Subcutaneous abdominal adipose tissue (tissue), 5 donors: ENCODE results near the gene CCDC24.

Experiments used
- H3K27ac ChIP-seq: one replicate; pipeline ENCODE4 v1.7.0; 2013; ENCODE audit warnings: low read depth, mild to moderate bottlenecking, inconsistent platforms, low read length, moderate library complexity
- H3K27me3 ChIP-seq, 5 donors: one replicate each; pipeline ENCODE4 v1.7.0; 2013; ENCODE audit warnings: low read length in 5 of 5, inconsistent platforms in 1 of 5; ENCODE audit not compliant: control insufficient read depth in 5 of 5, insufficient read depth in 4 of 5
- H3K36me3 ChIP-seq, 5 donors: one replicate each; pipeline ENCODE4 v1.7.0; 2013; ENCODE audit warnings: low read length in 5 of 5; ENCODE audit not compliant: control insufficient read depth in 5 of 5, insufficient read depth in 5 of 5
- H3K4me1 ChIP-seq, 5 donors: one replicate each; pipeline ENCODE4 v1.7.0; 2013; ENCODE audit warnings: low read length in 5 of 5, mild to moderate bottlenecking in 3 of 5, moderate library complexity in 1 of 5; ENCODE audit not compliant: control insufficient read depth in 5 of 5, insufficient read depth in 5 of 5
- H3K4me3 ChIP-seq, 5 donors: one replicate each; pipeline ENCODE4 v1.7.0; 2013; ENCODE audit warnings: low read length in 5 of 5, low read depth in 1 of 5
- H3K9ac ChIP-seq, 5 donors: one replicate each; pipeline ENCODE4 v1.7.0; 2013; ENCODE audit warnings: low read length in 5 of 5, mild to moderate bottlenecking in 4 of 5, moderate library complexity in 3 of 5
- H3K9me3 ChIP-seq, 5 donors: one replicate each; pipeline ENCODE4 v1.7.0; 2013; ENCODE audit warnings: low read length in 5 of 5; ENCODE audit not compliant: control insufficient read depth in 5 of 5
- donor health status: healthy.
- donor health status: healthy.
- donor health status: healthy.
- donor health status: healthy.
- donor health status: healthy.

CCDC24 gene

GRCh38 chr1:43962324-43962723 is 29.1 kb upstream of the CCDC24 start:
- Histone ChIP-seq H3K36me3 (peaks cover 0 to 94% (median 78%) of the 10 kb centered on the region in 5 donors), H3K27me3 (no peaks in the 10 kb centered on the region), H3K9me3 (no peaks in the 10 kb centered on the region), H3K27ac (no peak overlapping the region), H3K4me1 (no peaks in the 10 kb centered on the region), H3K4me3 (no peak overlapping the region), H3K9ac (no peak overlapping the region)

GRCh38 chr1:43963006-43963405 is 28.4 kb upstream of the CCDC24 start:
- Histone ChIP-seq H3K27ac (no peak overlapping the region), H3K27me3 (no peaks in the 10 kb centered on the region), H3K4me1 (no peaks in the 10 kb centered on the region), H3K9ac (no peak overlapping the region), H3K9me3 (no peaks in the 10 kb centered on the region), H3K4me3 (no peak overlapping the region), H3K36me3 (peaks cover 0 to 93% (median 76%) of the 10 kb centered on the region in 5 donors)

- H3K4me3 ChIP-seq, result no peak overlapping the region
- H3K36me3 ChIP-seq, result peaks cover 0 to 85% (median 67%) of the 10 kb centered on the region in 5 donors
- H3K27me3 ChIP-seq, result no peaks in the 10 kb centered on the region
- no peak overlapping the region for H3K9ac ChIP-seq
- H3K4me1 ChIP-seq, result no peaks in the 10 kb centered on the region
- H3K27ac ChIP-seq, result no peak overlapping the region
- H3K9me3 ChIP-seq, result no peaks in the 10 kb centered on the region
Observed at GRCh38 chr1:43963890-43964289, 27.5 kb upstream of the CCDC24 start.

GRCh38 chr1:43965316-43965715 is 26.1 kb upstream of the CCDC24 start:
- Histone ChIP-seq H3K27ac (no peak overlapping the region), H3K4me3 (no peak overlapping the region), H3K4me1 (peaks cover under 1 to 9% (median 9%) of the 10 kb centered on the region in 5 donors), H3K36me3 (peaks cover 0 to 70% (median 54%) of the 10 kb centered on the region in 5 donors), H3K9ac (no peak overlapping the region), H3K27me3 (no peaks in the 10 kb centered on the region), H3K9me3 (no peaks in the 10 kb centered on the region)

- peaks cover 0 to 56% (median 31%) of the 10 kb centered on the region in 5 donors for H3K36me3 ChIP-seq
- H3K27ac ChIP-seq, result no peak overlapping the region
- H3K9me3 ChIP-seq, result no peaks in the 10 kb centered on the region
- no peak overlapping the region for H3K4me3 ChIP-seq
- peaks cover 2 to 20% (median 16%) of the 10 kb centered on the region in 5 donors for H3K4me1 ChIP-seq
- H3K27me3 ChIP-seq, result no peaks in the 10 kb centered on the region
- H3K9ac ChIP-seq, result no peak overlapping the region
Observed at GRCh38 chr1:43968348-43968948, 23.0 kb upstream of the CCDC24 start.

- no peaks in the 10 kb centered on the region for H3K27me3 ChIP-seq
- H3K36me3 ChIP-seq, result peaks cover 0 to 50% (median 24%) of the 10 kb centered on the region in 5 donors
- H3K4me3 ChIP-seq, result peak overlapping the region in 4 of 5 donors; percentile 33 to 97 (median 37)
- peaks cover 4 to 26% (median 23%) of the 10 kb centered on the region in 5 donors for H3K4me1 ChIP-seq
- H3K9me3 ChIP-seq, result no peaks in the 10 kb centered on the region
- no peak overlapping the region for H3K9ac ChIP-seq
- no peak overlapping the region for H3K27ac ChIP-seq
Observed at GRCh38 chr1:43969416-43969745, 22.0 kb upstream of the CCDC24 start.

GRCh38 chr1:43969746-43970466 is 21.5 kb upstream of the CCDC24 start, which contains the start of gene DPH2:
TSS of gene DPH2 (plus strand) at chr1:43970010. CDS start at chr1:43970176, 166 bp downstream.
- H3K36me3 ChIP-seq, result peaks cover 0 to 45% (median 24%) of the 10 kb centered on the region in 5 donors
- H3K27ac ChIP-seq, result peak within 1 kb of the TSS; percentile 54
- peak within 1 kb of the TSS; percentile 29 to 91 (median 82) for H3K9ac ChIP-seq
- H3K4me1 ChIP-seq, result peaks cover 4 to 27% (median 25%) of the 10 kb centered on the region in 5 donors
- no peaks in the 10 kb centered on the region for H3K27me3 ChIP-seq
- H3K9me3 ChIP-seq, result no peaks in the 10 kb centered on the region
- H3K4me3 ChIP-seq, result peak within 1 kb of the TSS; percentile 84 to 97 (median 94)

GRCh38 chr1:43970502-43970901 is 20.9 kb upstream of the CCDC24 start:
- H3K9ac ChIP-seq, result peak overlapping the region; percentile 29 to 91 (median 82)
- peaks cover 0 to 41% (median 24%) of the 10 kb centered on the region in 5 donors for H3K36me3 ChIP-seq
- H3K4me3 ChIP-seq, result peak overlapping the region; percentile 84 to 97 (median 94)
- no peaks in the 10 kb centered on the region for H3K9me3 ChIP-seq
- peaks cover 4 to 32% (median 29%) of the 10 kb centered on the region in 5 donors for H3K4me1 ChIP-seq
- H3K27me3 ChIP-seq, result no peaks in the 10 kb centered on the region
- no peak overlapping the region for H3K27ac ChIP-seq

GRCh38 chr1:43970911-43971310 is 20.5 kb upstream of the CCDC24 start:
- no peak overlapping the region for H3K27ac ChIP-seq
- H3K27me3 ChIP-seq, result no peaks in the 10 kb centered on the region
- peaks cover 0 to 37% (median 23%) of the 10 kb centered on the region in 5 donors for H3K36me3 ChIP-seq
- no peaks in the 10 kb centered on the region for H3K9me3 ChIP-seq
- peaks cover 6 to 36% (median 33%) of the 10 kb centered on the region in 5 donors for H3K4me1 ChIP-seq
- H3K9ac ChIP-seq, result no peak overlapping the region
- H3K4me3 ChIP-seq, result peak overlapping the region in 4 of 5 donors; percentile 84 to 97 (median 95)

GRCh38 chr1:43971336-43971980 is 19.9 kb upstream of the CCDC24 start:
- no peak overlapping the region for H3K4me3 ChIP-seq

More at GRCh38 chr1:43971336-43971980, 19.9 kb upstream of the CCDC24 start:
- no peak overlapping the region for H3K27ac ChIP-seq
- H3K36me3 ChIP-seq, result peaks cover 0 to 37% (median 21%) of the 10 kb centered on the region in 5 donors
- no peak overlapping the region for H3K9ac ChIP-seq
- peaks cover 6 to 42% (median 38%) of the 10 kb centered on the region in 5 donors for H3K4me1 ChIP-seq
- H3K9me3 ChIP-seq, result no peaks in the 10 kb centered on the region
- H3K27me3 ChIP-seq, result no peaks in the 10 kb centered on the region
